ENCODE data around the gene SNAP29.
"Not testable (repeated sequence)": the region's sequence is repeated elsewhere in the genome, so short reads cannot be mapped to it uniquely, and the experiment has no call there.

SNAP29 gene

DNA sequence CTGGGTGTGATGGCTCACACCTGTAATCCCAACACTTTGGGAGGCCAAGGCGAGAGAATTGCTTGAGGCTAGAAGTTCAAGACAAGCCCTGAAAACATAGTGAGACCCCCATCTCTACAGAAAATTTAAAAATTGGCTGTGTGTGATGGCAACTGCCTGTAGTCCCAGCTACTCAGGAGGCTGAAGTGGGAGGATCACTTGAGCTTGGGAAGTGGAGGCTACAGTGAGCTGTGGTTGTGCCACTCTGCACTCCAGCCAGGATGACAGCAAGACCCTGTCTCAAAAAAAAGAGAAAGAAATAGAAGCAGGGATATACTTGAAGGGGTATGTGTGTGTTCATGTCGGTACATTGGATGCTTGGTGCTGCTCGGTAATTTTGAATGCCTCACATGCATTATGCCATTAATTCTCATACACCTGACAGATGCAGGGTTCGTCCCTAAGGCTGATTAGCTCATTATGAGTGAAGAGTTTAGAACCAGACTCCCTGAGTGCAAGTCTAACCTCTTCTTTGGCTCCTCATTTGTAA lies 72.4 kb downstream of the SNAP29 start:
- no peak for DNase-seq

DNA sequence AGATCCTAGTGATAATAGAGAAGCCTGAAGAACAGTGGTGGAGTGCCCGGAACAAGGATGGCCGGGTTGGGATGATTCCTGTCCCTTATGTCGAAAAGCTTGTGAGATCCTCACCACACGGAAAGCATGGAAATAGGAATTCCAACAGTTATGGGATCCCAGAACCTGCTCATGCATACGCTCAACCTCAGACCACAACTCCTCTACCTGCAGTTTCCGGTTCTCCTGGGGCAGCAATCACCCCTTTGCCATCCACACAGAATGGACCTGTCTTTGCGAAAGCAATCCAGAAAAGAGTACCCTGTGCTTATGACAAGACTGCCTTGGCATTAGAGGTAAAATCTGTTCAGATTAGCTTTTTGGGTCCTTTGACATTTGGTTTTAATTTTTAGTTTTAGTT lies 75.1 kb downstream of the SNAP29 start:
- DNase-seq, result no peak

GRCh38 chr22:20935049-20935448 lies 76.2 kb downstream of the SNAP29 start:
- not testable (repeated sequence) for DNase-seq

DNA sequence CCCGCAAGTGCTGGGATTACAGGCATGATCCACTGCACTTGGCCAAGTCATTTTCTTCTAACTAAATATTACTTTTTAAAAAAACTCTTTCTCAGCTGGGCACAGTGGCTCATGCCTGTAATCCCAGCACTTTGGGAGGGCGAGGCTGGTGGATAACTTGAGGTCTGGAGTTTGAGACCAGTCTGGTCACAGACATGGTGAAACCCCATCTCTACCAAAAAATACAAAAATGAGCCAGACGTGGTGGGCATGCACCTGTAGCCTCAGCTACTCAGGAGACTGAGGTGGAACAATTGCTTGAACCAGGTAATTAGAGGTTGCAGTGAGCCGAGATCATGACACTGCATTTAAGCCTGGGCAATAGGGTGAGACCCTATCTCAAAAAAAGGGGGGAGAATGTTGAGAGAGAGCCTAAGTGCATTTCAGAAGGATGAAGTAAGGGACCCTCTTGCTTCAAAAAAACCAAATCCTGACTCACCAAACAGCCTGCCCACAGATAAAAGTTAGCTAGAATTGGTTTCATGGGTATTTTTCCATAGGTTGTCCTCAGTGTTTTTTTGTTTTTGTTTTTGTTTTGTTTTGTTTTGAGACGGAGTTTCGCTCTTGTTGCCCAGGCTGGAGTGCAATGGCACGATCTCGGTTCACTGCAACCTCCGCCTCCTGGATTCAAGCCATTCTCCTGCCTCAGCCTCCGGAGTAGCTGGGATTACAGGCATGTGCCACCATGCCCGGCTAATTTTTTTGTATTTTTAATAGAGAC lies 77.2 kb downstream of the SNAP29 start:
- DNase-seq, result not testable (repeated sequence)

DNA sequence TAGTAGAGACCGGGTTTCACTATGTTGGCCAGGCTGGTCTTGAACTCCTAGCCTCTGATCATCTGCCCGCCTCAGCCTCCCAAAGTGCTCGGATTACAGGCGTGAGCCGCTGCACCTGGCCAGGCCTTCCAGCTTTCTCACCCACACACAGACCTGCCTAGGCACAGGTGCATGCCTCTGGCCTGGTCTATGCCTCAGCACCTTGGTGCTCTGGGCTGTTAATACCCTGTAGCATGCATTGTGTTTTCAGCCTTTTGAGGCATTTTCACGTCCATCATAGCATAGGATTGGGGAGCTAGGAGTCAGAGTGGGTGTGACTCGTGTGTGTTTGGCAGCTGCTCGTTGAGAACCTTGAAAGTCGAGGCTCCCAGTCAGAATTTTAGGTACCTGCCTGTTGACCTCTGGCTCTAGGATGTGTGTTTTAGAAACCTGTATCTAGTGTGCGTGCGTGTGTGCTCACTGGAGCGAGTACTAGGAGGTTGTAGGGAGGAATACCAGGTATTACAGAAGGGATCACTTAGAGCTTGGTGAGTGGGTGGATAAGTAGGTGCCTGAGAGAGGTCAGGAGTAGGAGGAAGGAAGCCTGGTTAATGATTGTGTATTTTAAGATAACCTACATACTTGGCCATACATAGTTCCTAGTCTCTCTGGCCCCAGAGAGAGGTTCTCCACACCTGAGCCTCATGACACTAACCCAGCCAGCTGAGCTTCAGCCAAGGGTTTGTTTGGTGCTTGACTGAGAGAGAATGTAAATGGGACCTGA lies 78.4 kb downstream of the SNAP29 start:
- DNase-seq, result no peak

DNA sequence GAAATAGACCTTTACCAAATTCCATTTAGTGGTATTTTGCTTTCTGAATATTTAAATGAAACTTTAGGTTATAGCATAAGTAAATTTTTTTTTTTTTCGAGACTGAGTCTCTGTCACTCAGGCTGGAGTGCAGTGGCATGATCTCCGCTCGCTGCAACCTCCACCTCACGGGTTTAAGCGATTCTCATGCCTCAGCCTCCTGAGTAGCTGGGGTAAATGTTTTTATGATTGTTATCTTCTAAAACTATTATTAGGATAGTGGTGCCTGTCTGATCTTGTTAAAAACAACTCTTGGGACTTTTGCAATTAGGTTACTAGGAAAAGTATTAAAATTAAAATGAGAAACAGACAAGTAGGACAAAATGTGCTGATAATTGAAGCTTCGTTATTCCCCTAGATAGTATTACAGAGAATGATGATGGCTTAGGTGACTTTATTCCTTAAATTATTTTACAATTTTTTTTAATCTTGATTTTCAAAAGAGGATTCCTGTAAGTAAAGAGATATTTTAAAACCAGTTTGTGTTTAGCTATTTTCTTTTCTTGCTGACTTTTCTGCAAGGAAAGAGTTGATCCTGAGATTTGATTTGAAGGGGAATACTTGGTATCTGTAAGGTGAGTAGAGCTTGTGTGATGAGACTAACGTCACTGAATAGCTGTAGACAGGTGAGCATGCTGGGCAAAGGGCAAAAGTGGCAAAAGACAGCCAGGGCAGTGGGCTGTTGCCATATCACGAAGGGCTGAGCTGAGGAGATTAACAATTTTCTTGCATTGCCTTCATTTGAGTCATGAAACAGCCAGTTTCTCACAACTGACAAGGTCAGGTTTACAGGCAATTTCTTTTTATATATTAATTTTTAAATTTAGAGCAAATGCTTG lies 79.2 kb downstream of the SNAP29 start:
- no peak for DNase-seq

- not testable (repeated sequence) for DNase-seq
Observed at GRCh38 chr22:20939457-20940185, 80.8 kb downstream of the SNAP29 start.

DNA sequence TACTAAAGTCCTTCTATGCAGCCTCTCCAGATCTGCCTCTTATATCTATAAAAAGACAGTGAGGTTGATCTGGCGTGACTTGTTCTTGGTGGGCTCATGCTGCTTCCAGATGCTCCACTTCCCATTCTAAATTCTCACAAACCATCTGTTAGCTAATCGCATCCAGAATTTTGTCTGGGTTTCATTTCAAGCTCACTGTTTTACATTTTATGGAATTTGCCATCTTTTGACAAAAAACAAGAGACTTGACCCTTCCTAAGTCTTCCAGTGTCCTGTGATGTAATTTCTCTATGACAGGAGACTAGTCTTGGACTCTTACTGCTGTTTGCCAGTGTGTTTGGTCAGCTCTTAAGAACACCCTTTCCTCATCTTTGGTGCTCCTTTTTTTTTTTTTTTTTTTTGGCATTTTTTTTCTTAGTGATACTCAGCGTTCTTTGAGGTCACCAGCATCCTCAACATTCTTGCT lies 81.4 kb downstream of the SNAP29 start:
- DNase-seq, result peak in 1 of 2 donors; percentile 33
